Stimulated activated CD4-positive, alpha-beta T cell treated with anti-CD3 and anti-CD28 coated beads, Interleukin-12 subunit alpha, Interleukin-12 subunit beta, amount 100 ng/mL, for 24 hours (primary cell): ENCODE measurements around the gene TFIP11.

ENCODE experiments used
- DNase-seq, 2 experiments: peaks; one replicate each; pipeline ENCODE4 v3.0.0-alpha.2; 2020; ENCODE audit warnings: low read depth in 2 of 2

TFIP11 gene

GRCh38 chr22:26447584-26448329, 64.5 kb downstream of the TFIP11 start:
- no peak for DNase-seq

- DNase-seq: no peak
These were observed 65.3 kb downstream of the TFIP11 start for GRCh38 chr22:26446808-26447515.

GRCh38 chr22:26445577-26446275, 66.5 kb downstream of the TFIP11 start:
- DNase-seq: no peak

- no peak for DNase-seq
These were observed 67.5 kb downstream of the TFIP11 start for GRCh38 chr22:26444777-26445176.

- DNase-seq: no peak
These were observed 68.2 kb downstream of the TFIP11 start for GRCh38 chr22:26443901-26444690.

GRCh38 chr22:26442086-26442756, 70.1 kb downstream of the TFIP11 start:
- DNase-seq: no peak
